Measurements from ENCODE around the gene C15orf39.

DNA sequence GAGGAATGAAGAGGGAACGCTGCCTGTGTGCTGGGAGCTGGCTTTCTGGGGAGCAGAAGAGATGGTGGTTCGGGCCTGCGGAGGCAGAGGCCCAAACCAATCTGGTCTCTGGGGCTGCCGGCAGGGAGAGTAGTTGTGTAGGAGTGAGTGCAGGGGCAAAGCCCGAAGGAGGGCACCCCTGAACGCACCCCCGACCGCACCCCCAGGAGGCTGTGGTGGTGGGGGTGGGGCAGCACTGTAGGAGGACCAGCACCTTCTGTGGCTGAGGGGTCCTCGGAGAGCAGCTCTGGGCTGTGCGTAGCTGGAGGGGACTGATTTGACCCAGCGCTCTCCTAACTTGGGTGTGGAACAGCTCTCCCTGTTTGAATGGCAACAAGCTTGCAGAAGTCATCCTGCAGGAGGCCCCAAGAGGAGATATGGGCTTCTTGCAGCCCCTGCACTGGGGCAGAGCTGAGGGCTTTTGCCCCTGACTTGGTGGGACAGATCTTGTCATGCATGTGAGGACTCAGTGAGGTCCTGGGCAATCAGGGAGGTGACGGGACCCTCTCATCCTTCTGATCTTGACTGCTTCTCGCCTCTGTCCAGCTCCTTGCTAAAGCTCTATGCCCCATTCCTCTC lies 26.1 kb downstream of the C15orf39 start:
- TF ChIP-seq EZH2 (IDR thresholded peaks at IDR 0.05; ENCODE audit: low read depth, unreplicated experiment): no peak
- TF ChIP-seq, protein P1, sequence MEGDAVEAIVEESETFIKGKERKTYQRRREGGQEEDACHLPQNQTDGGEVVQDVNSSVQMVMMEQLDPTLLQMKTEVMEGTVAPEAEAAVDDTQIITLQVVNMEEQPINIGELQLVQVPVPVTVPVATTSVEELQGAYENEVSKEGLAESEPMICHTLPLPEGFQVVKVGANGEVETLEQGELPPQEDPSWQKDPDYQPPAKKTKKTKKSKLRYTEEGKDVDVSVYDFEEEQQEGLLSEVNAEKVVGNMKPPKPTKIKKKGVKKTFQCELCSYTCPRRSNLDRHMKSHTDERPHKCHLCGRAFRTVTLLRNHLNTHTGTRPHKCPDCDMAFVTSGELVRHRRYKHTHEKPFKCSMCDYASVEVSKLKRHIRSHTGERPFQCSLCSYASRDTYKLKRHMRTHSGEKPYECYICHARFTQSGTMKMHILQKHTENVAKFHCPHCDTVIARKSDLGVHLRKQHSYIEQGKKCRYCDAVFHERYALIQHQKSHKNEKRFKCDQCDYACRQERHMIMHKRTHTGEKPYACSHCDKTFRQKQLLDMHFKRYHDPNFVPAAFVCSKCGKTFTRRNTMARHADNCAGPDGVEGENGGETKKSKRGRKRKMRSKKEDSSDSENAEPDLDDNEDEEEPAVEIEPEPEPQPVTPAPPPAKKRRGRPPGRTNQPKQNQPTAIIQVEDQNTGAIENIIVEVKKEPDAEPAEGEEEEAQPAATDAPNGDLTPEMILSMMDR (conservative IDR thresholded peaks at IDR 0.05; ENCODE audit: low read depth in 2 of 2): no peak
- no peak for TF ChIP-seq EZH2phosphoT487 (IDR thresholded peaks at IDR 0.05; ENCODE audit: unreplicated experiment)
- TF ChIP-seq, protein P2, sequence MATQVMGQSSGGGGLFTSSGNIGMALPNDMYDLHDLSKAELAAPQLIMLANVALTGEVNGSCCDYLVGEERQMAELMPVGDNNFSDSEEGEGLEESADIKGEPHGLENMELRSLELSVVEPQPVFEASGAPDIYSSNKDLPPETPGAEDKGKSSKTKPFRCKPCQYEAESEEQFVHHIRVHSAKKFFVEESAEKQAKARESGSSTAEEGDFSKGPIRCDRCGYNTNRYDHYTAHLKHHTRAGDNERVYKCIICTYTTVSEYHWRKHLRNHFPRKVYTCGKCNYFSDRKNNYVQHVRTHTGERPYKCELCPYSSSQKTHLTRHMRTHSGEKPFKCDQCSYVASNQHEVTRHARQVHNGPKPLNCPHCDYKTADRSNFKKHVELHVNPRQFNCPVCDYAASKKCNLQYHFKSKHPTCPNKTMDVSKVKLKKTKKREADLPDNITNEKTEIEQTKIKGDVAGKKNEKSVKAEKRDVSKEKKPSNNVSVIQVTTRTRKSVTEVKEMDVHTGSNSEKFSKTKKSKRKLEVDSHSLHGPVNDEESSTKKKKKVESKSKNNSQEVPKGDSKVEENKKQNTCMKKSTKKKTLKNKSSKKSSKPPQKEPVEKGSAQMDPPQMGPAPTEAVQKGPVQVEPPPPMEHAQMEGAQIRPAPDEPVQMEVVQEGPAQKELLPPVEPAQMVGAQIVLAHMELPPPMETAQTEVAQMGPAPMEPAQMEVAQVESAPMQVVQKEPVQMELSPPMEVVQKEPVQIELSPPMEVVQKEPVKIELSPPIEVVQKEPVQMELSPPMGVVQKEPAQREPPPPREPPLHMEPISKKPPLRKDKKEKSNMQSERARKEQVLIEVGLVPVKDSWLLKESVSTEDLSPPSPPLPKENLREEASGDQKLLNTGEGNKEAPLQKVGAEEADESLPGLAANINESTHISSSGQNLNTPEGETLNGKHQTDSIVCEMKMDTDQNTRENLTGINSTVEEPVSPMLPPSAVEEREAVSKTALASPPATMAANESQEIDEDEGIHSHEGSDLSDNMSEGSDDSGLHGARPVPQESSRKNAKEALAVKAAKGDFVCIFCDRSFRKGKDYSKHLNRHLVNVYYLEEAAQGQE (IDR thresholded peaks at IDR 0.05; ENCODE audit: unreplicated experiment): no peak
- no peak for TF ChIP-seq CREB1 (CRISPR knock-in tag; IDR thresholded peaks at IDR 0.05; ENCODE audit: low read depth)
- TF ChIP-seq POLR2AphosphoS5 (IDR thresholded peaks at IDR 0.05; ENCODE audit: low read depth): no peak
- TF ChIP-seq STAT1 (IDR thresholded peaks at IDR 0.05; ENCODE audit: unreplicated experiment): no peak
- TF ChIP-seq JUNB (IDR thresholded peaks at IDR 0.05; ENCODE audit: unreplicated experiment): no peak
- TF ChIP-seq, protein P3, sequence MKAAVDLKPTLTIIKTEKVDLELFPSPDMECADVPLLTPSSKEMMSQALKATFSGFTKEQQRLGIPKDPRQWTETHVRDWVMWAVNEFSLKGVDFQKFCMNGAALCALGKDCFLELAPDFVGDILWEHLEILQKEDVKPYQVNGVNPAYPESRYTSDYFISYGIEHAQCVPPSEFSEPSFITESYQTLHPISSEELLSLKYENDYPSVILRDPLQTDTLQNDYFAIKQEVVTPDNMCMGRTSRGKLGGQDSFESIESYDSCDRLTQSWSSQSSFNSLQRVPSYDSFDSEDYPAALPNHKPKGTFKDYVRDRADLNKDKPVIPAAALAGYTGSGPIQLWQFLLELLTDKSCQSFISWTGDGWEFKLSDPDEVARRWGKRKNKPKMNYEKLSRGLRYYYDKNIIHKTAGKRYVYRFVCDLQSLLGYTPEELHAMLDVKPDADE (IDR thresholded peaks at IDR 0.05): no peak

Data from GM23338 (cell line).